GM12878 (cell line): ENCODE measurements around the gene CERK. TPM values are rescaled to one million over a fixed set of nuclear protein-coding genes. Genes with fewer than 3 reads are reported as not detected.

Experiments
- ATAC-seq: fragments of 200-7000 bp; cut with Tn5 transposase; 3 replicates; pipeline ENCODE4 v1.9.1; 2020; ENCODE audit warnings: mild to moderate bottlenecking, moderate library complexity
- BruUV-seq: library from RNA; stranded (reverse); fragments of 400-500 nt; replicated peaks from 2 replicates; lab custom pipeline; 2021; lab: Mats Ljungman, UMichigan
- CTCF ChIA-PET: fragments of 300-600 bp; sonication (Branson Sonifier 250); formaldehyde crosslinking; extraction: SDS; loops from one replicate; lab custom pipeline; 2021; ENCODE audit warnings: inconsistent platforms; lab: Yijun Ruan, JAX
- POLR2A ChIA-PET: fragments of 350-600 bp; formaldehyde crosslinking; extraction: SDS; loops from one replicate; lab custom pipeline; 2021; ENCODE audit warnings: inconsistent platforms; lab: Charles Lee
- RAD21 ChIA-PET: fragments of 300-600 bp; sonication (Branson Sonifier 250); formaldehyde crosslinking; loops from one replicate; lab custom pipeline; 2023; ENCODE audit warnings: antibody characterized with exemption; ENCODE audit not compliant: unreplicated experiment; lab: Charles Lee
- SMC1A ChIA-PET: fragments of 300-600 bp; sonication (Branson Sonifier 250); formaldehyde crosslinking; loops from one replicate; lab custom pipeline; 2023; ENCODE audit not compliant: unreplicated experiment, uncharacterized antibody; lab: Charles Lee
- DNase-seq: peaks from one replicate; pipeline ENCODE4 v3.0.0-alpha.2; 2011; ENCODE audit warnings: low read depth, low spot score
- FAIRE-seq: peaks from 3 replicates; lab custom pipeline; 2011; peaks lifted over from hg19 to GRCh38; lab: Jason Lieb, UNC
- H2AFZ ChIP-seq: 2 replicates; pipeline ENCODE4 v1.6.0; 2011; ENCODE audit warnings: low read depth, low read length, control low read depth; ENCODE audit not compliant: control insufficient read depth
- H3K27ac ChIP-seq: 2 replicates; pipeline ENCODE4 v1.5.1; 2011; ENCODE audit warnings: control low read depth; ENCODE audit not compliant: control insufficient read depth, insufficient read depth
- H3K27me3 ChIP-seq, 2 experiments: replicated peaks in 1 of 2; 2 replicates each; pipeline versions ENCODE4 v1.6.0 to v1.6.1; 2011; ENCODE audit warnings: low read length in 1 of 2; ENCODE audit not compliant: control insufficient read depth in 2 of 2, insufficient read depth in 2 of 2
- H3K36me3 ChIP-seq, 2 experiments: 2 replicates each; pipeline ENCODE4 v1.5.1; 2011; ENCODE audit warnings: low read length in 1 of 2; ENCODE audit not compliant: control insufficient read depth in 2 of 2, insufficient read depth in 2 of 2
- H3K4me1 ChIP-seq: 2 replicates; pipeline ENCODE4 v1.6.1; 2011; ENCODE audit warnings: mild to moderate bottlenecking, low read length, moderate library complexity, mixed read lengths; ENCODE audit not compliant: control insufficient read depth, insufficient read depth
- H3K4me2 ChIP-seq: 2 replicates; pipeline ENCODE4 v1.6.0; 2011; ENCODE audit warnings: control low read depth; ENCODE audit not compliant: control insufficient read depth, insufficient read depth
- H3K4me3 ChIP-seq: fragments of 200-600 bp; sonication (generic); 2 replicates; pipeline ENCODE4 v1.5.1; 2016
- H3K79me2 ChIP-seq: 2 replicates; pipeline ENCODE4 v1.6.0; 2011; ENCODE audit warnings: low read length; ENCODE audit not compliant: control insufficient read depth, insufficient read depth
- H3K9ac ChIP-seq: 2 replicates; pipeline ENCODE4 v1.8.0; 2011; ENCODE audit warnings: low read length, control low read depth, mixed read lengths; ENCODE audit not compliant: control insufficient read depth, insufficient read depth
- H3K9me3 ChIP-seq: replicated peaks from 3 replicates; pipeline ENCODE4 v1.5.1; 2011; ENCODE audit warnings: mild to moderate bottlenecking, low read length; ENCODE audit not compliant: control insufficient read depth, insufficient read depth
- H4K20me1 ChIP-seq: 2 replicates; pipeline ENCODE4 v1.6.0; 2011; ENCODE audit not compliant: control insufficient read depth, insufficient read depth
- BACH1 ChIP-seq: fragments of 450-650 bp; IDR thresholded peaks from 2 replicates; pipeline ENCODE4 v1.6.1; 2017; ENCODE audit warnings: mild to moderate bottlenecking, borderline replicate concordance
- CHD4 ChIP-seq: fragments of 200-600 bp; sonication (generic); IDR thresholded peaks from 2 replicates; pipeline ENCODE4 v1.6.1; 2016; ENCODE audit warnings: mild to moderate bottlenecking
- E4F1 ChIP-seq: fragments of 450-650 bp; IDR thresholded peaks from 2 replicates; pipeline ENCODE4 v1.6.1; 2018; ENCODE audit warnings: borderline replicate concordance, mild to moderate bottlenecking; ENCODE audit not compliant: partially characterized antibody
- EP300 ChIP-seq, 2 experiments: fragments of 150-350 bp in 1 of 2; IDR thresholded peaks; 2 replicates each; pipeline ENCODE4 v1.6.1; 2011 to 2012; ENCODE audit warnings: low read depth in 2 of 2, low read length in 2 of 2, borderline replicate concordance in 1 of 2, improper control_type of control experiment in 1 of 2, inconsistent platforms in 1 of 2; ENCODE audit not compliant: control insufficient read depth in 1 of 2
- FOXM1 ChIP-seq: IDR thresholded peaks from 2 replicates; pipeline ENCODE4 v1.6.1; 2012; ENCODE audit warnings: low read depth, mild to moderate bottlenecking, inconsistent platforms, low read length, moderate library complexity
- HDAC6 ChIP-seq: fragments of 200-600 bp; sonication (generic); IDR thresholded peaks from one replicate; pipeline ENCODE4 v1.8.0; 2017; ENCODE audit warnings: antibody characterized with exemption; ENCODE audit not compliant: unreplicated experiment
- HSF1 ChIP-seq: fragments of 150-350 bp; IDR thresholded peaks from 2 replicates; pipeline ENCODE4 v1.6.1; 2014; ENCODE audit warnings: mild to moderate bottlenecking, low read depth, low read length
- KAT2A ChIP-seq: conservative IDR thresholded peaks from 2 replicates; pipeline ENCODE4 v1.6.1; 2011; ENCODE audit warnings: low read depth, low read length; ENCODE audit not compliant: control insufficient read depth
- LARP7 ChIP-seq: fragments of 450-650 bp; IDR thresholded peaks from 2 replicates; pipeline ENCODE4 v1.6.1; 2017; ENCODE audit warnings: mild to moderate bottlenecking
- MXI1 ChIP-seq: fragments of 150-350 bp; IDR thresholded peaks from 2 replicates; pipeline ENCODE4 v1.6.1; 2011; ENCODE audit warnings: low read depth, mild to moderate bottlenecking, inconsistent platforms, low read length, improper control_type of control experiment
- POLR2AphosphoS5 ChIP-seq: IDR thresholded peaks from 2 replicates; pipeline ENCODE4 v1.6.1; 2011; ENCODE audit warnings: mild to moderate bottlenecking, low read length, inconsistent platforms
- POU2F2 ChIP-seq: IDR thresholded peaks from 3 replicates; pipeline ENCODE4 v1.6.1; 2011; ENCODE audit warnings: low read depth, mild to moderate bottlenecking, low read length, borderline replicate concordance
- RB1 ChIP-seq: fragments of 450-650 bp; formaldehyde crosslinking; IDR thresholded peaks from 2 replicates; pipeline ENCODE4 v1.6.1; 2017; ENCODE audit warnings: mild to moderate bottlenecking, borderline replicate concordance
- SMAD1 ChIP-seq: fragments of 450-650 bp; IDR thresholded peaks from 2 replicates; pipeline ENCODE4 v1.6.1; 2018; ENCODE audit warnings: mild to moderate bottlenecking, low read depth; ENCODE audit not compliant: partially characterized antibody
- STAT1 ChIP-seq: fragments of 450-650 bp; conservative IDR thresholded peaks from 2 replicates; pipeline ENCODE4 v1.6.1; 2014; ENCODE audit warnings: antibody characterized with exemption, mild to moderate bottlenecking
- TCF7 ChIP-seq: IDR thresholded peaks from 2 replicates; pipeline ENCODE4 v1.6.1; 2014; ENCODE audit warnings: antibody characterized with exemption, borderline replicate concordance
- WRNIP1 ChIP-seq: IDR thresholded peaks from 2 replicates; pipeline ENCODE4 v1.6.1; 2011; ENCODE audit warnings: low read depth, low read length, improper control_type of control experiment, borderline replicate concordance
- ZNF384 ChIP-seq: IDR thresholded peaks from 2 replicates; pipeline ENCODE4 v1.6.1; 2012; ENCODE audit warnings: low read depth, mild to moderate bottlenecking, low read length, improper control_type of control experiment, borderline replicate concordance
- ZNF622 ChIP-seq: fragments of 450-650 bp; IDR thresholded peaks from 2 replicates; pipeline ENCODE4 v1.6.1; 2017; ENCODE audit warnings: mild to moderate bottlenecking, inconsistent platforms
- ZSCAN29 ChIP-seq: fragments of 450-650 bp; IDR thresholded peaks from 2 replicates; pipeline ENCODE4 v1.6.1; 2017; ENCODE audit warnings: mild to moderate bottlenecking, moderate library complexity
- WGBS: methylation state at CpG from one replicate; pipeline ENCODE4 v1.1.6; 2016; ENCODE audit warnings: low lambda C conversion rate; ENCODE audit not compliant: insufficient replicate concordance, insufficient coverage; ENCODE audit errors: missing lambda C conversion rate; 5-methylcytosine and 5-hydroxymethylcytosine counted together
- in situ Hi-C: fragments of 300-500 bp; cut with MboI; formaldehyde crosslinking; loops from 9 replicates; pipeline ENCODE4 v1.14.3; 2018; ENCODE audit warnings: mixed read lengths
- intact Hi-C: fragments of 100-400 bp; cut with micrococcal nuclease; formaldehyde crosslinking; loops from one replicate; pipeline ENCODE4 v1.14.2; 2022; ENCODE audit not compliant: unreplicated experiment
- polyA plus RNA-seq, 11 experiments: library from polyadenylated mRNA; depleted of rRNA in 4 of 11; unstranded in 6 of 11; stranded (reverse) in 5 of 11; fragments of >200 nt; fragmentation: Nextera tagmentation in 4 of 11; fragmentation: Illumina TruSeq in 1 of 11; extraction: Ambion mirVana in 4 of 11; extraction: Trizol in 1 of 11; gene quantifications; 1 replicate in 1 of 11; 2 replicates in 10 of 11; pipeline versions ENCODE4 v1.2.1 to v1.2.3, GENCODE V29; 2011 to 2016; ENCODE audit warnings: inconsistent platforms in 2 of 11, missing spikeins in 2 of 11, low read depth in 1 of 11
- total RNA-seq, 4 experiments: library from RNA; depleted of rRNA in 3 of 4; stranded (reverse); fragments of >200 nt in 3 of 4; fragmentation: Illumina TruSeq in 1 of 4; extraction: Trizol in 1 of 4; gene quantifications; 2 replicates each; pipeline versions ENCODE4 v1.2.1 to v1.2.3, GENCODE V29; 2013 to 2021

Gene CERK
- total and polyA plus RNA-seq, 10 of the 15 experiments (the other 5 are each of a cell fraction or from before 2014, with no cell fraction given) = 4.0 to 41.1 (median 30.2) TPM

GRCh38 chr22:46774253-46774979 lies 36.4 kb upstream of the CERK start:
- peaks cover 1 to 3% of the 10 kb centered on the region in 2 experiments; a peak in 1 of 4 replicates for H3K36me3 ChIP-seq
- FAIRE-seq (peak; percentile 27), ATAC-seq (peak; percentile 62), DNase-seq (no peak)
- RAD21 ChIA-PET = interaction anchor here (0.7 to 3.8 kb wide), 6 partner anchors 10 to 187 kb away, joined by 3 to 82 read pairs (median 10); partner anchors contain the start of gene TBC1D22A
- in situ Hi-C loops = loop anchor here (25.0 kb wide), 1 partner anchor 1313 kb away; no protein-coding TSS in a partner anchor
- H2AFZ ChIP-seq = no peak overlapping the region; the same call in none of the 2 replicates
- no TSS peak for BruUV-seq
- peaks cover 3% of the 10 kb centered on the region; the same call in 1 of the 2 replicates for H4K20me1 ChIP-seq
- H3K9ac ChIP-seq = peak overlapping the region; percentile 59
- H3K27me3 ChIP-seq = no peaks in the 10 kb centered on the region
- WGBS = under 1% methylated on average over 24 of the region's 24 CpGs
- H3K4me1 ChIP-seq = peaks cover 63% of the 10 kb centered on the region
- H3K4me2 ChIP-seq = peak overlapping the region; percentile 75
- CTCF ChIA-PET = interaction anchor here (0.8 to 8.2 kb wide), 7 partner anchors 11 to 211 kb away, joined by 3 to 117 read pairs (median 4); partner anchors contain the start of gene TBC1D22A
- peak overlapping the region; percentile 73 for H3K4me3 ChIP-seq
- peak overlapping the region; percentile 94 for H3K27ac ChIP-seq
- peaks cover 71% of the 10 kb centered on the region for H3K79me2 ChIP-seq
- POLR2A ChIA-PET = interaction anchor here (0.9 to 5.2 kb wide), 5 partner anchors 10 to 211 kb away, joined by 3 to 56 read pairs (median 6); partner anchors contain the start of gene TBC1D22A
- SMC1A ChIA-PET = interaction anchor here (1.2 to 5.9 kb wide), 6 partner anchors 8 to 29 kb away, joined by 3 to 72 read pairs (median 6); partner anchors contain the start of gene TBC1D22A
- no peaks in the 10 kb centered on the region for H3K9me3 ChIP-seq
- intact Hi-C loops = loop anchor here (1.0 to 10.0 kb wide), 2 partner anchors 12 to 180 kb away; partner anchors contain the start of gene TBC1D22A
- no peak for TF ChIP-seq CHD4
- TF ChIP-seq ZSCAN29 = no peak
- TF ChIP-seq RB1 = no peak
- TF ChIP-seq MXI1 = peak; percentile 3; the same call in 1 of the 2 replicates
- TF ChIP-seq KAT2A = no peak
- no peak for TF ChIP-seq WRNIP1
- TF ChIP-seq E4F1 = no peak
- TF ChIP-seq TCF7 = no peak
- peak; percentile 27; the same call in 1 of the 2 replicates for TF ChIP-seq FOXM1
- TF ChIP-seq POU2F2 = no peak
- TF ChIP-seq STAT1 = no peak
- TF ChIP-seq LARP7 = no peak
- peak in 1 of 2 experiments; percentile 69; a peak in 1 of 4 replicates for TF ChIP-seq EP300 (IDR thresholded peaks at IDR 0.05; ENCODE audit: borderline replicate concordance in 1 of 2, control insufficient read depth in 1 of 2, low read depth in 2 of 2, low read length in 2 of 2)
- TF ChIP-seq SMAD1 = no peak
- no peak for TF ChIP-seq HDAC6
- TF ChIP-seq ZNF384 = no peak
- TF ChIP-seq POLR2AphosphoS5 = peak; percentile 57
- no peak for TF ChIP-seq HSF1
- no peak; the same call in 1 of the 2 replicates for TF ChIP-seq BACH1
- TF ChIP-seq ZNF622 = no peak
